Uterus (tissue), 4 donors: Measurements from ENCODE around the gene BICD1. TPM values are rescaled to one million over a fixed set of nuclear protein-coding genes. Genes with fewer than 3 reads are reported as not detected.
"Not testable (repeated sequence)": the region's sequence is repeated elsewhere in the genome, so short reads cannot be mapped to it uniquely, and the experiment has no call there.

Experiments used
- DNase-seq, 2 donors: peaks; one replicate each; pipeline ENCODE4 v3.0.0-alpha.2; 2019 to 2020
- H3K27ac ChIP-seq, 2 donors: fragments of 200-600 bp; sonication (generic); 1 replicate in 1 of 2; 2 replicates in 1 of 2; pipeline ENCODE4 v1.5.1; 2016 to 2018
- H3K27me3 ChIP-seq, 2 donors: fragments of 200-600 bp; sonication (generic); one replicate each; pipeline ENCODE4 v1.5.1; 2018 to 2019; ENCODE audit warnings: control low read depth in 1 of 2
- H3K36me3 ChIP-seq, 2 donors: fragments of 200-600 bp; sonication (generic); one replicate each; pipeline ENCODE4 v1.5.1; 2019; ENCODE audit warnings: control low read depth in 1 of 2
- H3K4me1 ChIP-seq, 2 donors: fragments of 200-600 bp; sonication (generic); one replicate each; pipeline ENCODE4 v1.5.1; 2018 to 2019; ENCODE audit warnings: control low read depth in 1 of 2
- H3K4me3 ChIP-seq, 2 donors: fragments of 200-600 bp; sonication (generic); 1 replicate in 1 of 2; 2 replicates in 1 of 2; pipeline ENCODE4 v1.5.1; 2018 to 2019; ENCODE audit warnings: mild to moderate bottlenecking in 1 of 2
- H3K9me3 ChIP-seq, 2 donors: fragments of 200-600 bp; sonication (generic); one replicate each; pipeline ENCODE4 v1.5.1; 2019; ENCODE audit warnings: control low read depth in 1 of 2
- POLR2A ChIP-seq, 2 donors: fragments of 450-650 bp; IDR thresholded peaks; one replicate each; pipeline ENCODE4 v1.6.1; 2016; ENCODE audit warnings: antibody characterized with exemption in 2 of 2, mild to moderate bottlenecking in 1 of 2, moderate library complexity in 1 of 2
- intact Hi-C: fragments of 100-400 bp; cut with DNase I; formaldehyde crosslinking; loops from one replicate; pipeline ENCODE4 v1.15.1; 2023; ENCODE audit warnings: low total_unique reads
- total RNA-seq, 4 donors: library from RNA; depleted of rRNA in 3 of 4; stranded (reverse); fragments of >200 nt in 3 of 4; gene quantifications; one replicate each; pipeline versions ENCODE4 v1.1.0 to v1.2.4, GENCODE V29; 2014 to 2023
- TF ChIP-seq, protein P1 (sequence below), 4 experiments: fragments of 200-600 bp in 2 of 4; fragments of 450-650 bp in 2 of 4; sonication (generic) in 2 of 4; IDR thresholded peaks; one replicate each; pipeline ENCODE4 v1.5.1; 2016 to 2019; ENCODE audit warnings: antibody characterized with exemption in 4 of 4, mild to moderate bottlenecking in 2 of 4, moderate library complexity in 1 of 4
- donor health status: DM: yes; HTN: yes; CAD: no.

Gene BICD1
- total RNA-seq, 4 donors from 2014 or later, result 19.4 to 219 (median 40.9) TPM

DNA sequence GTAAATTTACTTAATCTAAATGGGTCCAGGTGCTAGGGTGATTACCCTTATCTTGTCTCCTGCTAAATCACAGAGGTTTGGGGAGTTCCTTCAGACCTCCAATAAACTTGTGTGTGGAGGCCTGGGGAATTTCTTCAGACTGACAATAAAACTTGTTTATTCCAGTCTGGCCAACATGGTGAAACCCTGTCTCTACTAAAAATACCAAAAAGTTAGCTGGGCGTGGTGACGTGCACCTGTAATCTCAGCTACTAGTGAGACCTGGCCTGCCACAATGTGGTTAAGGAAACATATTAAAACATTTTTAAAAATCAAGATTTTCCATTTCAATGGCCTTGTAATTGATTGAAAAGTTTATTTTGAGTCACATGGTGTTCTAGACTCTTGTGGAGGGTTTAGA, 165.8 kb downstream of the BICD1 start:
- Histone ChIP-seq H3K9me3 (no peaks in the 10 kb centered on the region), H3K36me3 (no peaks in the 10 kb centered on the region), H3K27ac (peak overlapping the region in 1 of 2 donors; percentile 58), H3K4me1 (no peaks in the 10 kb centered on the region), H3K4me3 (no peak overlapping the region), H3K27me3 (no peaks in the 10 kb centered on the region)
- TF ChIP-seq, protein P1, sequence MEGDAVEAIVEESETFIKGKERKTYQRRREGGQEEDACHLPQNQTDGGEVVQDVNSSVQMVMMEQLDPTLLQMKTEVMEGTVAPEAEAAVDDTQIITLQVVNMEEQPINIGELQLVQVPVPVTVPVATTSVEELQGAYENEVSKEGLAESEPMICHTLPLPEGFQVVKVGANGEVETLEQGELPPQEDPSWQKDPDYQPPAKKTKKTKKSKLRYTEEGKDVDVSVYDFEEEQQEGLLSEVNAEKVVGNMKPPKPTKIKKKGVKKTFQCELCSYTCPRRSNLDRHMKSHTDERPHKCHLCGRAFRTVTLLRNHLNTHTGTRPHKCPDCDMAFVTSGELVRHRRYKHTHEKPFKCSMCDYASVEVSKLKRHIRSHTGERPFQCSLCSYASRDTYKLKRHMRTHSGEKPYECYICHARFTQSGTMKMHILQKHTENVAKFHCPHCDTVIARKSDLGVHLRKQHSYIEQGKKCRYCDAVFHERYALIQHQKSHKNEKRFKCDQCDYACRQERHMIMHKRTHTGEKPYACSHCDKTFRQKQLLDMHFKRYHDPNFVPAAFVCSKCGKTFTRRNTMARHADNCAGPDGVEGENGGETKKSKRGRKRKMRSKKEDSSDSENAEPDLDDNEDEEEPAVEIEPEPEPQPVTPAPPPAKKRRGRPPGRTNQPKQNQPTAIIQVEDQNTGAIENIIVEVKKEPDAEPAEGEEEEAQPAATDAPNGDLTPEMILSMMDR (IDR thresholded peaks at IDR 0.05), result no peak
- no peak for TF ChIP-seq POLR2A (IDR thresholded peaks at IDR 0.05)
- DNase-seq, result no peak
- intact Hi-C loops, result no loop called here

GRCh38 chr12:32273063-32273522, 166.4 kb downstream of the BICD1 start:
- DNase-seq, result no peak
- intact Hi-C loops, result no loop called here

GRCh38 chr12:32273712-32274111, 167.1 kb downstream of the BICD1 start:
- Histone ChIP-seq H3K4me1 (no peaks in the 10 kb centered on the region), H3K4me3 (no peak overlapping the region), H3K27me3 (no peaks in the 10 kb centered on the region), H3K36me3 (no peaks in the 10 kb centered on the region), H3K27ac (no peak overlapping the region), H3K9me3 (no peaks in the 10 kb centered on the region)
- TF ChIP-seq, protein P1 (IDR thresholded peaks at IDR 0.05), result no peak
- TF ChIP-seq POLR2A (IDR thresholded peaks at IDR 0.05), result no peak
- intact Hi-C loops, result no loop called here
- no peak for DNase-seq

More at GRCh38 chr12:32273063-32273522, 166.4 kb downstream of the BICD1 start:
- no peaks in the 10 kb centered on the region for H3K36me3 ChIP-seq
- TF ChIP-seq, protein P1 (IDR thresholded peaks at IDR 0.05), result no peak
- TF ChIP-seq POLR2A (IDR thresholded peaks at IDR 0.05), result no peak
- H3K27ac ChIP-seq, result no peak overlapping the region
- no peaks in the 10 kb centered on the region for H3K4me1 ChIP-seq
- H3K27me3 ChIP-seq, result no peaks in the 10 kb centered on the region
- no peaks in the 10 kb centered on the region for H3K9me3 ChIP-seq
- no peak overlapping the region for H3K4me3 ChIP-seq

- Histone ChIP-seq H3K4me1 (no peaks in the 10 kb centered on the region), H3K36me3 (no peaks in the 10 kb centered on the region), H3K4me3 (no peak overlapping the region), H3K27ac (no peak overlapping the region), H3K27me3 (no peaks in the 10 kb centered on the region), H3K9me3 (no peaks in the 10 kb centered on the region)
- no peak for DNase-seq
- intact Hi-C loops, result no loop called here
- TF ChIP-seq, protein P1 (IDR thresholded peaks at IDR 0.05), result no peak
- TF ChIP-seq POLR2A (IDR thresholded peaks at IDR 0.05), result no peak
Observed at GRCh38 chr12:32274665-32275064, 168.0 kb downstream of the BICD1 start.

- H3K9me3 ChIP-seq, H3K4me1 ChIP-seq, H3K36me3 ChIP-seq, H3K4me3 ChIP-seq, intact Hi-C loops, H3K27ac ChIP-seq, H3K27me3 ChIP-seq, DNase-seq: not testable (repeated sequence)
Observed at GRCh38 chr12:32275520-32275919, 168.9 kb downstream of the BICD1 start.

DNA sequence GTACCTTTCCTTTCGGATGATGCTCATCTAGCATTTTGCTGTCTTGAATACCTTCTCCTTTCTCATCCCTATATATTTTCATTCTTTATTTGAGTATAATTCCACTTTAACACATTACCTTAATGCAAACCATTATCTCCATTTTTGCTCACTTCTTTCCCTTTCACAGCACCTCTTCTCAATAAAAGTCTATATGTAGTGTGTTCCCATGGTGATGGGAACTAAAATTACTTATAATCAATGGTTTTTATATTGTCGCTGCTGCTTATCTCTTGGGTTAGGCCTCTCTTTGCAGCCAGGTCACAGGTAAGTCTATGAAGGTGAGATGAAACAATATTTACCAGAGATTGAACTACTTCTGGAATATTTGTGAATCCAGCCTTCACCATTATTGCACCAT, 171.1 kb downstream of the BICD1 start:
- H3K36me3 ChIP-seq, result no peaks in the 10 kb centered on the region
- intact Hi-C loops, result no loop called here
- no peaks in the 10 kb centered on the region for H3K27me3 ChIP-seq
- TF ChIP-seq, protein P1 (IDR thresholded peaks at IDR 0.05), result no peak
- no peak for TF ChIP-seq POLR2A (IDR thresholded peaks at IDR 0.05)
- no peak overlapping the region for H3K4me3 ChIP-seq
- no peaks in the 10 kb centered on the region for H3K4me1 ChIP-seq
- DNase-seq, result no peak
- no peaks in the 10 kb centered on the region for H3K9me3 ChIP-seq
- H3K27ac ChIP-seq, result no peak overlapping the region
